ENCODE measurements around the gene ASL.
A peak's percentile ranks its signal among the peaks of the same experiment; 100 is the strongest.
"Not testable (repeated sequence)": the region's sequence is repeated elsewhere in the genome, so short reads cannot be mapped to it uniquely, and the experiment has no call there.

ASL gene

DNA sequence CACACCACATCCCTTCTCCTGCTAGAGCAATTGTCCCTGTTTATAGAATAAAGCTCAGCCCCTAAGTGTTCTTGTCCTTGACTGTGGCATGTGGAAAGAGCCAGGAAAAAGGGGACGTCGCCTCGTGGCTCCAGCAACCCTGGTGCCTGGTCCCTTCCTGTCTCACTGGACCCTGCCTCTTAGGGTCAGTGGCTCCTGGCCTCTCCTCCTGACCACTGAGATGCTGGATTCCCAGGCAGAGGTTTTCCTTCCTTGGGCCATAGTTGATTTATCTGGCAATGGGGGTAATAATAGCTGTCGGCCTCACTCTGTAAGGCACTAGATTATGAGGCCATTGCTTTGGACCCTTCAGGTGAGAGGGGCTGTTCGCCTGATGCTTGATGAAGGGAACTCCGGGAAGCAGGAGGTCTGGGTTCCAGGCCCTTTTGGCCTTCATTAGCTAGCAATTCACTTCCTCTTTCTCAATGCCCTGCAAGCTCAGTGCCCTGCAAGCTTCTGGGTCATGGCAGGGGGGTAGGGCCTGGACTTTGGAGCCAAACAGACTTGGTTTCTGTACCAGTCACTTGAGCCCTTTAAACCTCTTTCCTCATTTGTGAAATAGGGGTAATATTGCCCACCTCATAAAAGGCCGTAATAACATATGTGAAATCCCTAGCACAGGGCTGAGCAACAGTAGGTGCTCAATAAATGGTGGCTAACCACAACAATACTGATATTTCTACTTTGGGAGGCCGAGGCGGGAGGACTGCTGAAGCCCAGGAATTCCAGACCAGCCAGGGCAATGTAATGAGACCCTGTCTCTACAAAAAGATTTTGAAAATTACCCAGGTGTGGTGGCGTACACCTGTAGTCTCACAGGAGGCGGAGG is 1.1 kb downstream of the ASL start:
- no peak for DNase-seq

DNA sequence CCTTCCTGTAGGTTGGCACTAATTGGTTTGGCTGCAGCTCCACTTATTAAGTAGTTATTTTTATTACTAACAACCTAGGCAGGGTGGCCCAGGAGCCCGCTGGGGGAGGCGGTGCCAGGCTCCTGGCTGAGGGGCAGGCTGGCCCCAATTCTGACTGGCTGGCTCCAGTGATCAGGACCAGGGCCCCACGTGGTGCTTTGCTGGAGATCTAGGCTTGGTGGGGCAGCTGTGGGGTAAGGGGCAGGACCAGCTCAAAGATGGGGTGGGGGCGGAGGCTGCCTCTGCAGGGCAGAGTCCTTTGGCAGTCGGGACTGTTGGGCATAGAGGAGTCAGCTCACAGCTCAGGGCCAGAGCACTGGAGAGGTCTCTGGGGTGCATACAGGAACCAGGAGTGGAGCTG is 2.4 kb downstream of the ASL start:
- no peak for DNase-seq

DNA sequence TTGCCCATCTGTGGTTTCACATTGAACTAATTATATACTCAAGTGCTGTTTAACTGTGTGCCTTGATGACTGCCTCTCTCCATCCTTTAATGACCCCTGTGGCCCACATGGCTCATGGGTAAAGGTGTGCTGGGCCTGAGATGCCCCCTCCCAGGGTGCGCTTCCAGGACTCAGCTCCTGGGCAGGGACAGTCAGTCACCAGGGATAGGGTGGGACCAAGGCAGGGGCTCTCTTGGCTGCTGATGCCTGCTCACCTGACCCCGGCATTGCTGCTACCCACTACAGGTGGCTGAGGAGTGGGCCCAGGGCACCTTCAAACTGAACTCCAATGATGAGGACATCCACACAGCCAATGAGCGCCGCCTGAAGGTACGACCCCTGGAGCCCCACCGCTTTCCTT is 6.5 kb downstream of the ASL start:
- no peak for DNase-seq

DNA sequence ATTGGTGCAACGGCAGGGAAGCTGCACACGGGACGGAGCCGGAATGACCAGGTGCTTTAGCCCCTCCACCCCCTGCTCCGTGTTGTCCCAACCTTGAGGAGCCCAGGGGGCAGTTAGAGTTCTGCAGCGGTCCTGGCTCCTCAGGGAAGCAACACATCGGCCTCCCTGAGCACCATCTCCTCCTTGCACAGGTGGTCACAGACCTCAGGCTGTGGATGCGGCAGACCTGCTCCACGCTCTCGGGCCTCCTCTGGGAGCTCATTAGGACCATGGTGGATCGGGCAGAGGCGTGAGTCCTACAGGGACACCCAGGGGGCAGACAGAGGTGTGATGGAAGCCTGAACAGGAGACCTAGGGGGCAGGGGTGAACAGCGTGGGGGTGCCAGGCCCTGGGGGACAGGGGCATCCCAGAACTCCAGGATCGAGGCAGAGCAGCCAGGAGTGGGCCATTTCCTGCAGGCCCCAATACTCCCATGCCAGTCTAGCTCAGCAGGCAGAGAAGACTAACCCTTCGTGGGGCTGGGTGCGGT is 7.3 kb downstream of the ASL start:
- DNase-seq, result no peak

DNA sequence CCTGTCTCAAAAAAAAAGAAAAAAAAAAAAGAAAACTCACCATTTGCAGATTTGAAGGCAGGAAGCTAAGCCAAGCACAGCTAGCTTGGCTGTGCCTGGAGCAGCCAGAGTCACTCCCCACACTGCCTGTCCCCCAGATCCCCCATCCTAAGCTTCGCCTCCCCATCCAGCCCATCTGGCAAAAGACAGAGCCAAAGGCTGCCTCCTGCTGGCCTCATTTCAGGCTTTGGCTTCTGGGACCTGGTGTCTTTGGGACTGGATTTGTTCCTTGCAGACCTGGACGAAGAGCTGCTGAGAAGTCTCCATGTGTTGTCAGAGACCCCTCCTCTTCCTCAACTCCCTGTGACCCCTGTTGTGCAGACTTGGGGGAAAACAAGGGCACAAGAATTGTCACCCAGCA is 8.1 kb downstream of the ASL start:
- DNase-seq, result no peak

DNA sequence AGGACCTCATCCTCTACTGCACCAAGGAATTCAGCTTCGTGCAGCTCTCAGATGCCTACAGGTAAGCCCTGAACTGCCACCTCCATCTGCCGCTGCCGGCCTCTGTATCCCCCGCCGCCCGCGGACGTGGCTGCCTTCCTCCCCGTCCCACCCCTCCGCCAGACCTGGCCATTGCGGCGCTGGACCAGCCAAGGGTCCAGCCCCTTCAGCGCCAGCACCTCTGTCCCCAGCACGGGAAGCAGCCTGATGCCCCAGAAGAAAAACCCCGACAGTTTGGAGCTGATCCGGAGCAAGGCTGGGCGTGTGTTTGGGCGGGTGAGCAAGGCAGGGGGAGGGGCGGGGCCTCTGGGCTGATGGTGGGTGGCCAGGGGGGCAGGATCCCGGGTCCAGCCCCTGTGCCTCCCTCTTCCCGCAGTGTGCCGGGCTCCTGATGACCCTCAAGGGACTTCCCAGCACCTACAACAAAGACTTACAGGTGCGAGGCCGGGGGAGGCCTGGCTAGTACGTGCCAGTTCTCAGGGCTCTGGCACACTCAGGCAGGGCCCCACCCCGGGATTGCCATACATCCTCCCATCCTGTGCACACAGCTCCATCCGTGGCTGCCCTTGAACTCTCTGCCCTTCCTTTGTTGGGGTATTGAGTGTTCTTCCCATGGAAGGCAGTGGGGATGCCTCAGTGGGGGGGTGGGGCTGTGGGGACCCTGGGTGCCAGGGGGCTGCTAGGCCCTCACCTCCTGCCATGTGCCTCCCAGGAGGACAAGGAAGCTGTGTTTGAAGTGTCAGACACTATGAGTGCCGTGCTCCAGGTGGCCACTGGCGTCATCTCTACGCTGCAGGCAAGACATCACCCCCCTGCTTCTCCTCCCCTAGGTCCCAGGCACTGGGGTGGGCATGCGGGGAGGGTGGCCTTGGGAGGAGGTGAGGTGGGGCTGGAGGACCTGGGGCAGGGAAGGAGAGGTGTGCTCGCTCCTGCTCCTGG is 13.5 kb downstream of the ASL start:
- no peak for DNase-seq

DNA sequence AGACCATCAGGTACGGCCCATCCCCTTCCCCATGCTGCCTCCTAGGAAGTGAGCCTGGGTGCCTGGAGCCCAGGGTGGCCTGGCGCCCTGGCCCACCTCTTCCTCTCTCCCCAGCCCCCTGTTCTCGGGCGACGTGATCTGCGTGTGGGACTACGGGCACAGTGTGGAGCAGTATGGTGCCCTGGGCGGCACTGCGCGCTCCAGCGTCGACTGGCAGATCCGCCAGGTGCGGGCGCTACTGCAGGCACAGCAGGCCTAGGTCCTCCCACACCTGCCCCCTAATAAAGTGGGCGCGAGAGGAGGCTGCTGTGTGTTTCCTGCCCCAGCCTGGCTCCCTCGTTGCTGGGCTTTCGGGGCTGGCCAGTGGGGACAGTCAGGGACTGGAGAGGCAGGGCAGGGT is 17.0 kb downstream of the ASL start:
- no peak for DNase-seq

DNA sequence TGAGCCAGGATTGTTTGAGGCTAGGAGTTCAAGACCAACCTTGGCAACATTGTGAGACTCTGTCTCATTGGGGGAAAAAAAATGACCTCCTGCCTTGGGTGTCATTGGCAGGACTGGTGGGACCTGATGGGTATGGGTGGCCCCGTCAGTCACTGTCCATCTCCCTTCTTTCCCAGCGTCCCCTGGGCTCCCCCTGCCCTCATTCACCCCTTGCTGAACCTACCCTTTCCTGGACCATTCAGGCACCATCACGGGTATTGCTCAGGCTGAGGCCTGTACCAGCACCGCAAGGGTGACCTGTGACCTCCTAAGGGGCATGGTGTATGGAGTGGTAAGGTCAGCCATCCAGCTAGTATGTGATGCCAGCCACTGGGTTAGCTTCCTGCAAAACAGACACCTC is 19.4 kb downstream of the ASL start:
- no peak for DNase-seq

DNA sequence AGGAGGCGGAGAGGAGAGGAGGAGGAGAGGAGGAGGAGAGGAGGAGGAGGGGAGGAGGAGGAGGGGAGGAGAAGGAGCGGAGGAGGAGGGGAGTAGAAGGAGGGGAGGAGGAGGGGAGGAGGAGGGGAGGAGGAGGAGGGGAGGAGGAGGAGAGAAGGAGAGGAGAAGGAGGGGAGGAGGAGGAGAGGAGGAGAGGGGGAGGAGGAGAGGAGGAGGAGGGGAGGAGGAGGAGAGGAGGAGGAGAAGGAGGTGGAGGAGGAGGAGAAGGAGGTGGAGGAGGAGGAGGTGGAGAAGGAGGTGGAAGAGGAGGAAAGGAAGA is 23.6 kb downstream of the ASL start:
- DNase-seq, result no peak

DNA sequence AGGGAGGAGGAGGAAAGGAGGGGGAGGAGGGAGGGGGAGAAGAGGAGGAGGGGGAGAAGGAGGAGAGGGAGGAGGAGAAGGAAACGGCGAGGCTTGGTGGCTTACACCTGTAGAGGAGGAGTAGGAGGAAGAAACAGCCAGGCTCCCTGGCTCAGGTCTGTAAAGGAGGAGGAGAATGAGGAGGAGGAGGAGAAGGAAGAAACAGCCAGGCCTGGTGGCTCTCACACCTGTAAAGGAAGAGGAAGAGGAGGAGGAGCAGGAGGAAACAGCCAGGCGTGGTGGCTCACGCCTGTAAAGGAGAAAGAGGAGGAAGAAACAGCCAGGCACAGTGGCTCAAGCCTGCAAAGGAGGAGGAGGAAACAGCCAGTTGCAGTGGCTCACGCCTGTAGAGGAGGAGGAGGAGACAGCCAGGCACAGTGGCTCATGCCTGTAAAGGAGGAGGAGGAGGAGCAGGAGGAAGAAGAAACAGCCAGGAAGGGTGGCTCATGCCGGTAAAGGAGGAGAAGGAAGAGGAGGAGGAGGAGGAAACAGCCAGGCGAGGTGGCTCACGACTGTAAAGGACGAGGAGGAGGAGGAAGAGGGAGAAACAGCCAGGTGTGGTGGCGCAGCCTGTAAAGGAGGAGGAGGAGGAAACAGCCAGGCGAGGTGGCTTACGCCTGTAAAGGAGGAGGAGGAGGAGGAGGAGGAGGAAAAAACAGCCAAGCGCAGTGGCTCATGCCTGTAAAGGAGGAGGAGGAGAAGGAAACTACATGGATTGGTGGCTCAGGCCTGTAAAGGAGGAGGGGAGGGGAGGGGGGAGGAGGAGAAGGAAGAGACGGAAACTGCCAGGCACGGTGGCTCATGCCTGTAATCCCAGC is 24.2 kb downstream of the ASL start:
- DNase-seq, result peak; percentile 82

DNA sequence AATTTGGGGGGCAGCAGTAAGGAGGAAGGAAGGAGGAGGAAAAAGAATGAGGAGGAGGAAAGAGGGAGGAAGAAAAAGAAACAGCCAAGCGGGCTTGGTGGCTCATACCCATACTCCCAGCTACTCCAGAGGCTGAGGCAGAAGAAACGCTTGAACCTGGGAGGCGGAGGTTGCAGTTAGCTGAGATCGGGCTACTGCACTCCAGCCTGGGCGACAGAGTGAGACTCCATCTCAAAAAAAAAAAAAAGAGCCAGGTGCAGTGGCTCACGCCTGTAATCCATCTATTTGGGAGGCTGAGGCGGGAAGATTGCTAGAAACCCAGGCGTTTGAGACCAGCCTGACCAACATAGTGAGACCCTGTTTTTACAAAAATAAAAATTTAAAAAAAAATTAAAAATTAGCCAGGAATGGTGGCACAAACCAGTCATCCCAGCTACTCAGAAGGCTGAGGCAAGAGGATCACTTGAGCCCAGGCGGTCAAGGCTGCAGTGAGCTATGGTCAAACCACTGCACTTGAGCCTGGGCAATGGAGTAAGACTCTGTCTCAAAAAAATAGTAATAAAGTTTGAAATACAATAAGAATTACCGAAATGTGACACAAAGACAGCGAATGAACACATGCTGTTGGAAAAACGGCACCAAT is 24.9 kb downstream of the ASL start:
- no peak for DNase-seq

DNA sequence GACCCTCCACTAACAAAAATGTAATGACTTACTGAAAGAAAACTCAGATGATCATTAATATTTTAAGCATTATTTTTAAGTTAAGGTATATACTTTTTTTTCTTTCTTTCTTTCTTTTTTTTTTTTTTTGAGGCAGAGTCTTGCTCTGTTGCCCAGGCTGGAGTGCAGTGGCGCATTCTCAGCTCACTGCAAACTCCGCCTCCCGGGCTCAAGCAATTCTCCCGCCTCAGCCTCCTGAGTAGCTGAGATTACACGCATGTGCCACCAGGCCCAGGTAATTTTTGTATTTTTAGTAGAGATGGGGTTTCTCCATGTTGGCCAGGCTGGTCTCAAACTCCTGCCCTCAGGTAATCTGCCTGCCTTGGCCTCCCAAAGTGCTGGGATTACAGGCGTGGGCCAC is 26.5 kb downstream of the ASL start:
- not testable (repeated sequence) for DNase-seq

DNA sequence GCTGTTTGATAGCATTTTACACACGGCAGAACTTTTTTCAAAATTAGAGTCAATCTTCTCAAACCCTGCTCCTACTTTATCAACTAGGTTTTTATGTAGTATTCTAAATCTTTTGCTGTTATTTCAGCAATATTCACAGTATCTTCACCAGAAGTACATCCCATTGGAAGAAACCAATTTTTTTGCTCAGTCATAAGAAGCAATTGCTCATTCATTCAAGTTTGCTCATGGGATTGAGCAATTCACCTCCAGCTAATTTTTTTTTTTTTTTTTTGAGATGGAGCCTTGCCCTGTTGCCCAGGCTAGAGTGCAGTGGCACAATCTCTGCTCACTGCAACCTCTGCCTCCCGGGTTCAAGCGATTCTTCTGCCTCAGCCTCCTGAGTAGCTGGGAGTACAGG is 28.4 kb downstream of the ASL start:
- not testable (repeated sequence) for DNase-seq

DNA sequence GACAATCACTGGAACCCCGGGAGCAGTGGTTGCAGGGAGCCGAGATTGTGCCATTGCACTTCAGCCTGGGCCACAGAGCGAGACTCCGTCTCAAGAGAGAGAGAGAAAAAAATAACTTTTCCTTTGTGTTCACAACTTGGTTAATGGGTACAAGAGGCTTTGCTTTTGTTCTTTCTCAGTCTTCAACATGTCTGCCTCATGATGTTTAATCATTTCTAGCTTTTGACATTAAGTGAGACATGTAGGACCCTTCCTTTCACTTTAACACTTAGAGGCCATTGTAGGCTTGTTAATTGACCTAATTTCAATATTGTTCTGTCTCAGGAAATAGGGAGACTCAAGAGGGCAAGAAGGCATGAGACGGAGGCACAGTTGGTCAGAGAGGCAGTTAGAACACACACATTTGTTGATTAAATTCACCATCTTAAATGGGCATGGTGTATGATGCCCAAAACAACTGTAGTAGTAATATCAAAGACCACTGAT is 29.7 kb downstream of the ASL start:
- DNase-seq, result no peak

DNA sequence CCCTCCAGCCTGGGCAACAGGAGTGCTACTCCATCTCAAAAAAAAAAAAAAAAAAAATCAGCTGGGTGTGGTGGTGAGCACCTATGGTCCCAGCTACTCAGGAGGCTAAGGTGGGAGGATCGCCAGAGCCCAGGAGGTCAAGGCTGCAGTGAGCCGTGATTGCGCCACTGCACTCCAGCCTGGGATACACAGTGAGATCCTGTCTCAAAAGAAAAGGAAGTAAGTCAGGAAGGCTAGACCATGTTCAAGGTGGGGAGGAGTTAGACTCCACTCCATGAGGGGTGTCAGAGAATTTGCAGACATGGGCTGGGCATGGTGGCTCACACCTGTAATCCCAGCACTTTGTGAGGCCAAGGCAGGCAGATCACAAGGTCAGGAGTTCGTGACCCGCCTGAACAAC is 32.8 kb downstream of the ASL start:
- not testable (repeated sequence) for DNase-seq

DNA sequence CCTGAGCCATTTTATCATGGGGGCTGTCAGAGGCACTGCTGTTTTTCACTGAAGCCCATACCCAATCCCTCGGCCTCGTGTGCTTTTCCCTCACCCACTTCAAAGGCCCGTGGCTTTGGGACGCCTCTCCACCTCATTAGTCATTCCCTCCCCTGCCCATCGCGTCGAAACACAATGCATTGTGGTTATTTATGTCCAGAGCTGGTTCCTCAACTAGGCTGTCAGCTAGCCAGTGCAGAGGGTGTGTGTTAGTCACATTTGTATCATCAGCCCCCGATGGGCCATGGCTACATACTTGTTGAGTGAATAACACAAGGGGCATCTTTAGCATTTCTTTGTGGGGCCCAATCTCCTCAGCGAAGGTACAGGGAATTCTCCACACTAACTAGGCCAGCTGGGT is 35.2 kb downstream of the ASL start:
- DNase-seq, result peak; percentile 79

DNA sequence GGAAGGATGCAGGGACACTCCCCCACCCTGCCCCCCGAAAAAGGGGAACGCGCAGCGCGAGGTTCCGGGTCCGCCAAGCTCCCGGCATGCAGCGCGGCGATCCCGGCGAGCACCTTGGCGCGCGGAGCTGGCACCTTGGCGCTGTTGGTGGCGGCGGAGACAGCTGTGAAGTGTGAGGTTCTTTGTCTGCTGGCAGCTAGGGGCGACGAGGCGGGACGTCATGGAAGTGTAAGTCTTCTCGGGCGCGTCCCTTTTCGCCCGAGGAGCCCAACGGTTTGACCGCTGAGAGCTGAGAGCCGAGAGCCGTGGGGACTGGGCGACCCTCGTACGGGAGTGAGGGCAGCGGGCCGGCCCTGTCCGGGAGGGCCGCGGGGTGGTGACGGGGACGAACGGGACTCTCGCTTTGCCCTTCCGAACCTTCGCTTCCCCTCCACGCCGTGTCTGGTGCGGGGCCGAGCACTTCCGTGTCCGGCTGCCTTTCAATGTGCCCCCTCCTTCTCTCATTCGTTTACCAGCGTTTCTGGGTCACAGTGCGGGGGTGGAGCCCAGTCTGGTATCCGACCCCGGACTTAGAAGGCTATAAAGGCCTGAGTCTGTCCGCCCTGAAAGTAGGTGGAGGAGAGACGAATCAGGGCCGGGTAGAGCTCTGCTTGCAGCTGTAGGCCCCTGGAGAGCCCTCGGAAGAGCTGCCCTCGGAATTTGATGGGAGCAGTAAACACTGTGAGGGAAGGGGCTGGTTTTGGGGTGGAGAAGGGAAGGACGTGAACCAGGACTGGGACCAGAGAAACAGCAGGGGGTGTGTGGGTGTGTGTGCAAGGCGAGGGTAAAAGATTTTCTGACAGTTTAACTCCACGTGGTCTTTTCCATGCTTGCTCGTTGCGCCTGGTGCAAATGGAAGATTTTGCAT is 39.4 kb downstream of the ASL start, which contains the start of gene CRCP:
Gene CRCP (plus strand): TSS at position 105 of the 907 bp plus-strand sequence. CDS start 116 bp downstream, at position 221.
- peak; percentile 77 for DNase-seq

DNA sequence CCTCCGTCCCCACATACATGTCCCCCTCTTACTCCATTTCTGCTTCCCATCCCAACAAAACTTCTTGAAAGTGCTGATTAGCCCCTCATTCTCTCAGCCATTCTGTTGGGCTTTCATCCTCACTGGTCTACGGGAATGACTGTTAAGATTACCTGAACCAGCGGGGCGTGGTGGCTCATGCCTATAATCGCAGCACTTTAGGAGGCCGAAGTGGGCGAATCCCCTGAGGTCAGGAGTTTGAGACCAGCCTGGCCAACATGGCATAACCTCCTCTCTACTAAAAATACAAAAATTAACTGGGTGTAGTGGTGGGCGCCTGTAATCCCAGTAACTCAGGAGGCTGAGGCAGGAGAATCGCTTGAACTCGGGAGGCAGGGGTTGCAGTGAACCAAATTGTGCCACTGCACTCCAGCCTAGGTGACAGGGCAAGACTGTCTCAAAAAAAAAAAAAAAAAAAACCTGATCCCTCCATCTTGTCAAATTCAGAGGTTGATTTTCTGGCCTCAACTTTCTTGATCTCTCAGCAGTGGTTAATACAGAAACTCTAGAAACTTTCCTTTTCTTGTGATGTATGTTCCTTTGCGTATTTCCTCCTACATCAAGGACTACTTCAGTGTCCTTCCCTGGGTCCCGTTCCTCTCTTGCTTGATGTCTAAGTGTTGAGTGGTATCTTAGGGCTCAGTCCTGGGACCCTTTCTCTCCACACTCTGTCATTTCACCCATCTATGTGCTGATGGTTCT is 41.2 kb downstream of the ASL start:
- not testable (repeated sequence) for DNase-seq

DNA sequence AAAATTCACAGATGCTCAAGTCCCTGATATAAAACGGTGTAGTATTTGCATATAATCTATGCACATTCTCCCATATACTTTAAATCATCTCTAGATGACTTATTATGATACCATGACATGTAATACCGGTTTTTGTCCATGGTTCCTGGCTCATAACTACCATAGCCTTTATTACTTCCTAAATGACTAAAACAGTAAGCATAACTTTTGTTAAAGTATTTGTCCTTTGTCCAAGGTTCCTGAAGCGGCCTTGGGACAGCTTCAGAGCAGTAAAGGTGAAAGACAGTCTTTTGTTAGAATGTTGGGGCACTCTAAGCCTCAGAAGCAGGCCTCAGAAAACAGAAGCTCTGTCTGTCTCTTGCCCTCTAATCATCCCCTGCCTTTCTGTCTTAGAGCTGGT is 43.0 kb downstream of the ASL start:
- DNase-seq, result no peak

DNA sequence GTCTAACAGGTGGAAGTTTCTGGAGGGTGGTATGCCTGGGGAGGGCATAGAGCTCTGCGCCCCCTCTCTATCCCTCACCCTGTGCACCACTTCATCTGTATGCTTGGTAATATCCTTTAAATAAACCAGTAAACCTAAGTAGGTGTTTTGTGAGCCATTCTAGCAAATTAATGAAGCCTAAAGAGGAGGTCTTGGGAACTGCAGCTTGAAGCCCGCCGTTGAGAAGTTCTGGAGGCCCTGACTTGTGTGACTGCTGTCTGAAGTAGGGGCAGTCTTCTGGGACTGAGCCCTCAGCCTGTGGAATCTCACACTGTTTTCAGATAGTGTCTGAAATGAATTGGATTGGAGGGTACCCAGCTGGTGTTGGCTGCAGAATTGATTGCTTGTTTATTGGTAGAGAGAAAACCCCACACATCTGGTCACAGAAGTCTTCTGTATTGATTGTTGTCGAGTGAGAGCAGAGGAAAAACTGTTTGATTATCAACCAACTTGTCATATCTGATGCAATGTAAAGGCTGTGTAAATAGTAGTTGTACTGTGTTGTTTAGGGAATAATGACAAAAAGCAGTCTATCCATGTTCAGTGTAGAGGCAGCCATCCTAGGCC is 43.7 kb downstream of the ASL start:
- DNase-seq, result no peak

Data from kidney glomerular epithelial cell (primary cell).